Calu3 (cell line): ENCODE measurements around the gene EIF2AK2. TPM values are rescaled to one million over a fixed set of nuclear protein-coding genes. Genes with fewer than 3 reads are reported as not detected.

ENCODE experiments used
- BruUV-seq: library from RNA; stranded (reverse); fragments of 400-500 nt; replicated peaks from 2 replicates; lab custom pipeline; 2021; lab: Mats Ljungman, UMichigan
- CTCF ChIA-PET: fragments of 300-600 bp; sonication (Branson Sonifier 250); formaldehyde crosslinking; loops from one replicate; lab custom pipeline; 2022; ENCODE audit warnings: antibody characterized with exemption; lab: Charles Lee
- DNase-seq: peaks from one replicate; pipeline ENCODE4 v3.0.0; 2022
- H3K27ac Mint-ChIP-seq: one replicate; pipeline ENCODE4 v1.8.0; 2022; ENCODE audit warnings: mixed read lengths; ENCODE audit not compliant: unreplicated experiment
- H3K27me3 Mint-ChIP-seq: one replicate; pipeline ENCODE4 v1.8.0; 2022; ENCODE audit warnings: mixed read lengths; ENCODE audit not compliant: unreplicated experiment
- H3K36me3 Mint-ChIP-seq: one replicate; pipeline ENCODE4 v1.8.0; 2022; ENCODE audit warnings: mild to moderate bottlenecking, moderate library complexity, mixed read lengths; ENCODE audit not compliant: insufficient read depth, unreplicated experiment
- H3K4me1 Mint-ChIP-seq: one replicate; pipeline ENCODE4 v1.8.0; 2022; ENCODE audit warnings: mild to moderate bottlenecking, low read depth, mixed read lengths; ENCODE audit not compliant: unreplicated experiment
- H3K4me3 Mint-ChIP-seq: one replicate; pipeline ENCODE4 v1.8.0; 2022; ENCODE audit warnings: mild to moderate bottlenecking, low read depth, moderate library complexity, mixed read lengths; ENCODE audit not compliant: unreplicated experiment
- H3K9me3 Mint-ChIP-seq: one replicate; pipeline ENCODE4 v1.8.0; 2022; ENCODE audit warnings: low read depth, mixed read lengths; ENCODE audit not compliant: unreplicated experiment
- CTCF ChIP-seq: fragments of 200-600 bp; IDR thresholded peaks from one replicate; pipeline ENCODE4 v1.8.0; 2022; ENCODE audit warnings: antibody characterized with exemption; ENCODE audit not compliant: unreplicated experiment
- intact Hi-C: fragments of 100-400 bp; cut with micrococcal nuclease; formaldehyde crosslinking; loops from one replicate; pipeline ENCODE4 v1.10.0; 2022; ENCODE audit not compliant: unreplicated experiment
- total RNA-seq: library from RNA; stranded (reverse); gene quantifications from 2 replicates; pipeline ENCODE4 v1.2.3, GENCODE V29; 2022

Gene EIF2AK2
- total RNA-seq, 1 experiment from 2014 or later: 91.2 TPM

- Mint-ChIP-seq H3K4me3 (no peak overlapping the region), H3K4me1 (no peaks in the 10 kb centered on the region), H3K36me3 (peaks cover 14% of the 10 kb centered on the region), H3K27ac (no peak overlapping the region), H3K9me3 (no peaks in the 10 kb centered on the region), H3K27me3 (no peaks in the 10 kb centered on the region)
- no peak for TF ChIP-seq CTCF
- CTCF ChIA-PET: no interaction called here
- DNase-seq: no peak
- intact Hi-C loops: no loop called here
- BruUV-seq: no TSS peak
These were observed 95.0 kb downstream of the EIF2AK2 start for GRCh38 chr2:37061776-37062175.

GRCh38 chr2:37061013-37061711 lies 95.6 kb downstream of the EIF2AK2 start:
- Mint-ChIP-seq H3K4me3 (no peak overlapping the region), H3K4me1 (no peaks in the 10 kb centered on the region), H3K36me3 (peaks cover 18% of the 10 kb centered on the region), H3K9me3 (no peaks in the 10 kb centered on the region), H3K27me3 (no peaks in the 10 kb centered on the region), H3K27ac (no peak overlapping the region)
- TF ChIP-seq CTCF: no peak
- intact Hi-C loops: no loop called here
- CTCF ChIA-PET: no interaction called here
- BruUV-seq: no TSS peak
- DNase-seq: no peak

GRCh38 chr2:37060446-37060845 lies 96.3 kb downstream of the EIF2AK2 start:
- no peak for TF ChIP-seq CTCF
- DNase-seq: no peak
- Mint-ChIP-seq H3K9me3 (no peaks in the 10 kb centered on the region), H3K4me1 (no peaks in the 10 kb centered on the region), H3K27me3 (no peaks in the 10 kb centered on the region), H3K36me3 (peaks cover 18% of the 10 kb centered on the region), H3K4me3 (no peak overlapping the region), H3K27ac (no peak overlapping the region)
- intact Hi-C loops: no loop called here
- BruUV-seq: no TSS peak
- CTCF ChIA-PET: no interaction called here

GRCh38 chr2:37059841-37060240 lies 96.9 kb downstream of the EIF2AK2 start:
- CTCF ChIA-PET: interaction anchor here (0.6 kb wide), 1 partner anchor 17 kb away, joined by 5 read pairs; no protein-coding TSS in a partner anchor
- Mint-ChIP-seq H3K4me3 (no peak overlapping the region), H3K4me1 (no peaks in the 10 kb centered on the region), H3K27me3 (no peaks in the 10 kb centered on the region), H3K9me3 (no peaks in the 10 kb centered on the region), H3K27ac (no peak overlapping the region), H3K36me3 (peaks cover 17% of the 10 kb centered on the region)
- no peak for DNase-seq
- no TSS peak for BruUV-seq
- TF ChIP-seq CTCF: no peak
- intact Hi-C loops: no loop called here
